Ovary (tissue), 3 donors: ENCODE measurements around the gene MIGA2.

Experiments
- EP300 ChIP-seq: sonication (generic); formaldehyde crosslinking; IDR thresholded peaks from one replicate; pipeline ENCODE4 v1.6.1; 2017; ENCODE audit warnings: antibody characterized with exemption
- TF ChIP-seq, protein P1 (sequence below), 3 donors: fragments of 450-650 bp in 2 of 3; fragments of 200-600 bp in 1 of 3; IDR thresholded peaks; one replicate each; pipeline versions ENCODE4 v1.5.1 to v1.8.0; 2016 to 2022; ENCODE audit warnings: antibody characterized with exemption in 3 of 3, mild to moderate bottlenecking in 1 of 3
- donor health status: DM: no; HTN: no; CAD: no.

- no peak for TF ChIP-seq EP300
- TF ChIP-seq, protein P1, sequence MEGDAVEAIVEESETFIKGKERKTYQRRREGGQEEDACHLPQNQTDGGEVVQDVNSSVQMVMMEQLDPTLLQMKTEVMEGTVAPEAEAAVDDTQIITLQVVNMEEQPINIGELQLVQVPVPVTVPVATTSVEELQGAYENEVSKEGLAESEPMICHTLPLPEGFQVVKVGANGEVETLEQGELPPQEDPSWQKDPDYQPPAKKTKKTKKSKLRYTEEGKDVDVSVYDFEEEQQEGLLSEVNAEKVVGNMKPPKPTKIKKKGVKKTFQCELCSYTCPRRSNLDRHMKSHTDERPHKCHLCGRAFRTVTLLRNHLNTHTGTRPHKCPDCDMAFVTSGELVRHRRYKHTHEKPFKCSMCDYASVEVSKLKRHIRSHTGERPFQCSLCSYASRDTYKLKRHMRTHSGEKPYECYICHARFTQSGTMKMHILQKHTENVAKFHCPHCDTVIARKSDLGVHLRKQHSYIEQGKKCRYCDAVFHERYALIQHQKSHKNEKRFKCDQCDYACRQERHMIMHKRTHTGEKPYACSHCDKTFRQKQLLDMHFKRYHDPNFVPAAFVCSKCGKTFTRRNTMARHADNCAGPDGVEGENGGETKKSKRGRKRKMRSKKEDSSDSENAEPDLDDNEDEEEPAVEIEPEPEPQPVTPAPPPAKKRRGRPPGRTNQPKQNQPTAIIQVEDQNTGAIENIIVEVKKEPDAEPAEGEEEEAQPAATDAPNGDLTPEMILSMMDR (IDR thresholded peaks at IDR 0.05) = no peak
Observed at GRCh38 chr9:129098328-129098727, 61.9 kb downstream of the MIGA2 start.
